K562 treated with DMSO at 1 percent for 48 hours (cell line): ENCODE measurements around the gene TIGAR. TPM values are rescaled to one million over a fixed set of nuclear protein-coding genes. Genes with fewer than 3 reads are reported as not detected.

Experiments used
- total RNA-seq: library from RNA; unstranded; fragments of 300-600 nt; gene quantifications from 2 replicates; pipeline ENCODE4 v1.2.3, GENCODE V29; 2022; ENCODE audit warnings: low replicate concordance; ENCODE audit errors: extremely low read depth

The TIGAR gene
- not detected in 2 replicates for total RNA-seq

GRCh38 chr12:4320853-4321701 lies at the start of gene TIGAR:
TSS of gene TIGAR (plus strand) at chr12:4321213. CDS start at chr12:4321272, 59 bp downstream.

DNA sequence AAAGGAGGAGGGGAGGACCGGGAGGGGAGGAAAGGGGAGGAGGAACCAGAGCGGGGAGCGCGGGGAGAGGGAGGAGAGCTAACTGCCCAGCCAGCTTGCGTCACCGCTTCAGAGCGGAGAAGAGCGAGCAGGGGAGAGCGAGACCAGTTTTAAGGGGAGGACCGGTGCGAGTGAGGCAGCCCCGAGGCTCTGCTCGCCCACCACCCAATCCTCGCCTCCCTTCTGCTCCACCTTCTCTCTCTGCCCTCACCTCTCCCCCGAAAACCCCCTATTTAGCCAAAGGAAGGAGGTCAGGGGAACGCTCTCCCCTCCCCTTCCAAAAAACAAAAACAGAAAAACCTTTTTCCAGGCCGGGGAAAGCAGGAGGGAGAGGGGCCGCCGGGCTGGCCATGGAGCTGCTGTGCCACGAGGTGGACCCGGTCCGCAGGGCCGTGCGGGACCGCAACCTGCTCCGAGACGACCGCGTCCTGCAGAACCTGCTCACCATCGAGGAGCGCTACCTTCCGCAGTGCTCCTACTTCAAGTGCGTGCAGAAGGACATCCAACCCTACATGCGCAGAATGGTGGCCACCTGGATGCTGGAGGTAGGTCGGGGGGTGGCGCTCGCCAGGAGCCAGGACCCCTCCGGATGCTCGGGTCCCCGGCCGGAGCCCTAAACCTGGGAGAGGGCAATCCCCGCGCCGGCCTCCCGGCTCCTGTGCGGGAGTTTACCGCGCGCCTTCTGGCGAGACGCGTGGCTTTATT lies 47.2 kb upstream of the TIGAR start, which contains the start of gene CCND2:
CCND2 (plus strand) TSS at position 111 of the 744 bp plus-strand sequence; CDS start at position 390, 279 bp downstream.

GRCh38 chr12:4379405-4379804 lies 58.4 kb downstream of the TIGAR start, which contains the start of gene FGF23:
TSS of gene FGF23 (minus strand) at chr12:4379712. CDS start at chr12:4379582, 130 bp downstream.

Other genes starting within 250 kb of the TIGAR start
- not detected in 2 replicates for gene CCND2, start 47.5 kb upstream of the TIGAR start, total RNA-seq
- gene FGF23, start 58.5 kb downstream of the TIGAR start, total RNA-seq: not detected in 2 replicates
- gene FGF6, start 124.6 kb downstream of the TIGAR start, total RNA-seq: not detected in 2 replicates
- gene RAD51AP1, start 217.7 kb downstream of the TIGAR start, total RNA-seq: not detected in 2 replicates
- gene DYRK4, start 241.0 kb downstream of the TIGAR start, total RNA-seq: not detected in 2 replicates